Right forelimb (tissue), 1 donor: ENCODE measurements around the gene HADH.
"Not testable (repeated sequence)": the region's sequence is repeated elsewhere in the genome, so short reads cannot be mapped to it uniquely, and the experiment has no call there.

Source experiments
- DNase-seq: peaks from one replicate; pipeline ENCODE4 v3.0.0-alpha.2; 2018

The HADH gene

DNA sequence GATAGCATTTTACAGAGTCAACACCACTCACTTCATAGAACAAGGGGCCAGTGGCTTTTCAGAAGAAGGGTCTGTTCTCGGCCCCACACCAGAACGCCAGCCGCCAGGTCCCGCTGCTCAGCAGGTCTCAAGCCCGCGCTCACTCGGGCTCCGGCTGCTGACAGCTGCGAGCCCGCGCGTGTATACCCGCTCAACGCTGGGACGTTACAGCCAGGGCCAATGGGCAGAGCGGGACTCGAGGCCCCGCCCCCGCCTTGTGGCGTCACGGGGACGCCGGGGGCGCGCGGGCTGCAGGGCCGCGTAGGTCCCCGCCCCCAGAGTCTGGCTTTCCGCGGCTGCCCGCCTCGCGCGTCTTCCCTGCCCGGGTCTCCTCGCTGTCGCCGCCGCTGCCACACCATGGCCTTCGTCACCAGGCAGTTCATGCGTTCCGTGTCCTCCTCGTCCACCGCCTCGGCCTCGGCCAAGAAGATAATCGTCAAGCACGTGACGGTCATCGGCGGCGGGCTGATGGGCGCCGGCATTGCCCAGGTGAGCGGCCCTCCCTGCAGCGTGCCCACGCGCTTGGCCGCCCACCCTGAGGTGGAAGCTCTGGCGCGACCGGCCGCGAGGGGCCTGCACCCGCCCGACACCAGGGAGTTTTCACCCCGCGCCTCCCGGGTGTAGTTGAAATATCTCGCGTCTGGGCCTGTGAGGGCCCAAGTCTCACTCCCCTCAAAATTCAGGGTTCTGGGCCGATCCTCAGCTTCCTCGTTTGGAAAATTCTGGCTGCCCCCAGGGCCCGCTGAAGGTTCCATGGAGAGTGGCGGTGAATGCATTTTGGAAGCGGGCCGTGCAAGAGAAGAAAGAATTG, at the start of gene HADH:
Gene HADH (plus strand): TSS at position 353 of the 850 bp plus-strand sequence. CDS start 44 bp downstream, at position 397.
- peak; percentile 95 for DNase-seq

DNA sequence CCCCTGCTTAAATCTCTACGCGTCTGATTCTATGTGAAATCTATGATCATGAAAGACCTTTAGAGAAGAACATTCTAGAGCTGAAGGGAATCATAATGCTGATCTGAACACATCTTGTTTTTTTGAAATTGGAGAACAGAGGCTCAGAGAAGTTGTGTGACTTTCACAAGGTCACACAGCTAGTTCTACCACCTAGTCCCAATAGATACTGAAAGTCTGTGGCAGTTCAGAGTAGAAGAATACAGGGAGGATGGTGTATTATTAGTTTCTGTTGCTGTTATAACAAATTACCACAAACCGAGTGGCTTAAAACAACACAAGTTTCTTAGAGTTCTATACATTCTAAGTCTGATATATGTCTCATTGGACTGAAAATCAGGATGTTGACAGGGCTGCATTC, 43.9 kb upstream of the HADH start:
- no peak for DNase-seq

- DNase-seq: no peak
Observed at GRCh38 chr4:107950746-107951540, 38.7 kb upstream of the HADH start.

DNA sequence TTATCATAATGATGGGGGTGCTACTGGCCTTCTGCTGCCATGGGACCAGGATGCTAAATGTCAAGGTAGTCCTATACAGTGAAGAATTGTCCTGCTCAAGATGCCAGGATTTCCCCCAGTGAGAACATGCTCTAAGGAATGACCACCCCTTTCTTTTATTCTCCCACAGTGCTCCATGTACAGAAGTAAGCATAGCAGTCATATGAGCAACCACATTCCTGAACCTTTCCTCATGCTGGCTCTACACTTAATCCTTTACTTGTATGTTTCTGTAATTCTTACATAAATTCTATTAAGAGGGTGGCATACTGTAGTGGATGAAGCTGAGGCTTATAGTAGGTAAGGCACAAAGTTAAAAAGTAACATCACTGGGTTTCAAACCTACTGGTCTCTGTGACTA, 38.1 kb upstream of the HADH start:
- DNase-seq: no peak

- no peak for DNase-seq
Observed at GRCh38 chr4:107956011-107956410, 33.7 kb upstream of the HADH start.

DNA sequence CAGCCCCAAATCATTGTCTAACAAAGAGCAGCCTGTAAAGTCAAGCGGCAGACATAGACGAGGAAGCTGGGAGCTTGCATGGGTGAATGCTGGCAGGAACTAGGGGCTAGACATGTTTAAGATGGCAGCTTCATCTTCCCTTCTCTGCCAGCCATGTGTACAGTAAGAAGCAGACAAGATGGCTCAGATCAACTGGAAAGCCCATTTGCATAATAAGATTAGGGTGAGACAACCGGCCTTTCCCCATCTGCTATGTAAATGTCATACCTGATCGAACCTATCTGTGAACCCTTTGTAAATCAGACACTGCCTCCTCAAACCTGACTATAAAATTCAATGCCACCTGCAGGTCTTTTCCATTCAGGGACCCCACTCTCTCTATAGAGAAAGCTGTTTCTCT, 22.8 kb upstream of the HADH start:
- no peak for DNase-seq

DNA sequence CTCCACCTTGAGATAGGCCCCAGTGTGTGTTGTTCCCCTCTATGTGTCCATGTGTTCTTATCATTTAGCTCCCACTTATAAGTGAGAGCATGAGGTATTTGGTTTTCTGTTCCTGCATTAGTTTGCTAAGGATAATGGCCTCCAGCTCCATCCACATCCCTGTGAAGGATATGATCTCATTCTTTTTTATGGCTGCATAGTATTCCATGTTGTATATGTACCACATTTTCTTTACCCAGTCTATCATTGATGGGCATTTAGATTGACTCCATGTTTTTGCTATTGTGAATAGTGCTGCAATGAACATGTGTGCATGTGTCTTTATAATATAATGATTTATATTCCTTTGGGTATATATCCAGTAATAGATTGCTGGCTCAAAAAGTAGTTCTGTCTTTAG, 22.2 kb upstream of the HADH start:
- DNase-seq: not testable (repeated sequence)

GRCh38 chr4:107967921-107968320, 21.8 kb upstream of the HADH start:
- DNase-seq: not testable (repeated sequence)

GRCh38 chr4:107970063-107970798, 19.5 kb upstream of the HADH start:
- no peak for DNase-seq

DNA sequence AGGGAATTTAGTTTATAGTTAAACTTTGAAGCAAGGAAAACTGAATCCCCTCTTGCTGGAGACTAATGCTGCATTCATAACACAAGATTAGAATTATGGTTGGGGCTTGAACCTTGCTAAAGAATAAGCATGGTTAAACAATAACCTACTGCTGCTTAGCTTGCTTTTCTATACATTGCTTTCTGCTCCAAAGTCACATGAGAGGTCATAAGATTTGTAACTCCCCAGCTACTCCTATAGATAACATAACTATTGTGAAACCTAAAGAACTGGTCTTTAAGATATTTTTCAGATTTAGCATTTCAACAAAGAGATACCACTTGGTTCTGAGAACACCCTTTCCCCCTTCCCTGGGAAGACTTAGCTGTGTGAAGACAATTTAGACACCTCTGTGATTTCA, 17.1 kb upstream of the HADH start:
- no peak for DNase-seq

GRCh38 chr4:107974523-107974922, 15.2 kb upstream of the HADH start:
- DNase-seq: no peak

GRCh38 chr4:107977482-107977881, 12.2 kb upstream of the HADH start:
- DNase-seq: no peak

- no peak for DNase-seq
Observed at GRCh38 chr4:107977966-107978705, 11.6 kb upstream of the HADH start.

- no peak for DNase-seq
Observed at GRCh38 chr4:107978716-107979451, 10.8 kb upstream of the HADH start.

- no peak for DNase-seq
Observed at GRCh38 chr4:107987916-107988762, 1.6 kb upstream of the HADH start.

GRCh38 chr4:107988763-107989035, 990 bp upstream of the HADH start:
- DNase-seq: no peak

GRCh38 chr4:107989162-107989536, 540 bp upstream of the HADH start:
- DNase-seq: no peak

DNA sequence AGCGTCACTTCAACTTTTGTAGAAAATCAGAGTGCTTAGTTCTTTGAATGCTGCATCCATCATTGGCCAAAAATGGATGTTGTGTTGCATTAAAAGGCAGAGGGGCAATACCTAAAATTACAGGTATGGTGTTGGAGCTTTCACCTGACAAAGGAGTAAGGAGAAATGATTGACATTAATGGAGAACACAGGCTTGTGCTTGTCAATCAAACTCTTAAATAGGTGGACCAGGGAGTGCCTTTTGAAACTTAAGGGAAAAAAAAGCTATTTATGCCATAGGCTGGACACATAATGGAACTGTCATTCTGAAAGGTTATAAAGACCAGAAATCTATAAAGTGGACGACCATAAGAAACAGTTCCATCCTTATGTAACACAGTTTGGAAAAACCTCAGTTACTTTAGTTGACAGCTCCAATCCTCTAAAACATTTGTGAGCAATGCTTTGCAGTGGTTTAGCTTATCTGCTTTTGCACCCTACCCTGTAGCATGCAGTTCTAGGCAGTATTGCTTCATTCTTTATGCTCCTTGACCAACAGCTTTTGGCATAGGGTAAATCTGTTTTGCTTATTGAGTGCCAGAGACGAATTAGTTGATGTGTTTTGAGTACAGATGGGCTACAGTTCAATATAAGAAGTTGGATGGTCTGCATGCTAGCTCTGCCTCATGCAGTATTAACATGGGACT, 2.4 kb downstream of the HADH start:
- DNase-seq: no peak

- no peak for DNase-seq
Observed at GRCh38 chr4:107993969-107994368, 4.3 kb downstream of the HADH start.

GRCh38 chr4:107994894-107995293, 5.2 kb downstream of the HADH start:
- DNase-seq: no peak
